WI38 (cell line): ENCODE measurements around the gene PCCA.

ENCODE experiments used
- H3K4me3 ChIP-seq: 2 replicates; pipeline ENCODE4 v1.5.1; 2011; ENCODE audit warnings: low read depth, mild to moderate bottlenecking, control low read depth, low read length
- CTCF ChIP-seq: IDR thresholded peaks from 2 replicates; pipeline ENCODE4 v1.5.1; 2012; ENCODE audit warnings: low read depth, mild to moderate bottlenecking, control low read depth, low read length

The PCCA gene

GRCh38 chr13:100298116-100298681 lies 209.3 kb downstream of the PCCA start:
- no peak overlapping the region for H3K4me3 ChIP-seq
- TF ChIP-seq CTCF = no peak

GRCh38 chr13:100298691-100299090 lies 209.8 kb downstream of the PCCA start:
- TF ChIP-seq CTCF = no peak

GRCh38 chr13:100300243-100300642 lies 211.3 kb downstream of the PCCA start:
- no peak for TF ChIP-seq CTCF
- no peak overlapping the region for H3K4me3 ChIP-seq

More at GRCh38 chr13:100298691-100299090, 209.8 kb downstream of the PCCA start:
- no peak overlapping the region for H3K4me3 ChIP-seq

GRCh38 chr13:100300708-100301107 lies 211.8 kb downstream of the PCCA start:
- no peak overlapping the region for H3K4me3 ChIP-seq
- no peak for TF ChIP-seq CTCF

- TF ChIP-seq CTCF = no peak
- no peak overlapping the region for H3K4me3 ChIP-seq
Measured at GRCh38 chr13:100301418-100301817, 212.5 kb downstream of the PCCA start.

- no peak for TF ChIP-seq CTCF
- H3K4me3 ChIP-seq = no peak overlapping the region
Measured at GRCh38 chr13:100302391-100302790, 213.5 kb downstream of the PCCA start.

GRCh38 chr13:100304229-100304628 lies 215.3 kb downstream of the PCCA start:
- H3K4me3 ChIP-seq = no peak overlapping the region
- no peak for TF ChIP-seq CTCF
